SU-DHL-6 (cell line): ENCODE measurements around the gene KDM3B.

ENCODE experiments used
- CTCF ChIP-seq: fragments of 200-600 bp; sonication (generic); IDR thresholded peaks from one replicate; pipeline ENCODE4 v1.5.1; 2017; ENCODE audit warnings: antibody characterized with exemption, mild to moderate bottlenecking, low read length, moderate library complexity; ENCODE audit not compliant: insufficient read depth, poor library complexity, severe bottlenecking
- EZH2phosphoT487 ChIP-seq: fragments of 200-600 bp; sonication (generic), shearing (Covaris generic); conservative IDR thresholded peaks from 2 replicates; pipeline ENCODE4 v1.6.1; 2018; ENCODE audit warnings: mild to moderate bottlenecking, antibody characterized with exemption, low read length, moderate library complexity, mixed read lengths

- TF ChIP-seq EZH2phosphoT487 (no peak), CTCF (no peak)
Observed at GRCh38 chr5:138455232-138455930, 102.9 kb downstream of the KDM3B start.
